Smooth muscle cell (in vitro differentiated cells): Measurements from ENCODE around the gene GOLGB1. TPM values are rescaled to one million over a fixed set of nuclear protein-coding genes. Genes with fewer than 3 reads are reported as not detected.

Experiments
- DNase-seq: peaks from one replicate; lab custom pipeline; 2025; ENCODE audit not compliant: unreplicated experiment; lab: John Stamatoyannopoulos, UW
- H2AFZ ChIP-seq: fragments of 200-600 bp; sonication (generic); 2 replicates; pipeline ENCODE4 v1.6.0; 2016; ENCODE audit warnings: antibody characterized with exemption, low read depth, mild to moderate bottlenecking
- H3F3A ChIP-seq: fragments of 200-600 bp; sonication (generic); 2 replicates; pipeline ENCODE4 v1.6.0; 2017; ENCODE audit warnings: antibody characterized with exemption, low read depth
- H3K27ac ChIP-seq: fragments of 200-600 bp; sonication (generic); 2 replicates; pipeline ENCODE4 v1.5.1; 2016; ENCODE audit warnings: low read depth, mild to moderate bottlenecking
- H3K27me3 ChIP-seq: fragments of 200-600 bp; sonication (generic); 2 replicates; pipeline ENCODE4 v1.6.1; 2016; ENCODE audit warnings: low read depth, mild to moderate bottlenecking
- H3K36me3 ChIP-seq: fragments of 200-600 bp; sonication (generic); 2 replicates; pipeline ENCODE4 v1.5.1; 2016; ENCODE audit warnings: low read depth
- H3K4me1 ChIP-seq: fragments of 200-600 bp; sonication (generic); 2 replicates; pipeline ENCODE4 v1.5.1; 2016; ENCODE audit warnings: low read depth
- H3K4me2 ChIP-seq: fragments of 200-600 bp; sonication (generic); 2 replicates; pipeline ENCODE4 v1.6.0; 2016; ENCODE audit warnings: mild to moderate bottlenecking
- H3K4me3 ChIP-seq: fragments of 200-600 bp; sonication (generic); 2 replicates; pipeline ENCODE4 v1.5.1; 2016; ENCODE audit warnings: mild to moderate bottlenecking
- H3K79me2 ChIP-seq: fragments of 200-600 bp; sonication (generic); 2 replicates; pipeline ENCODE4 v1.6.0; 2016; ENCODE audit warnings: low read depth, mild to moderate bottlenecking
- H3K9ac ChIP-seq: fragments of 200-600 bp; sonication (generic); 2 replicates; pipeline ENCODE4 v1.6.0; 2016; ENCODE audit warnings: low read depth
- H3K9me3 ChIP-seq: fragments of 200-600 bp; sonication (generic); replicated peaks from 2 replicates; pipeline ENCODE4 v1.5.1; 2016; ENCODE audit warnings: low read depth
- H4K20me1 ChIP-seq: fragments of 200-600 bp; sonication (generic); 2 replicates; pipeline ENCODE4 v1.6.0; 2016; ENCODE audit warnings: low read depth
- WGBS: methylation state at CpG from one replicate; pipeline ENCODE4 v1.1.7; 2016; ENCODE audit warnings: low lambda C conversion rate; 5-methylcytosine and 5-hydroxymethylcytosine counted together
- polyA plus RNA-seq: library from polyadenylated mRNA; unstranded; fragments of >200 nt; fragmentation: Nextera tagmentation; extraction: Ambion mirVana; gene quantifications from 2 replicates; pipeline ENCODE4 v1.2.1, GENCODE V29; 2016
- total RNA-seq: library from RNA; depleted of rRNA; stranded (reverse); fragments of >200 nt; gene quantifications from 2 replicates; pipeline ENCODE4 v1.2.3, GENCODE V29; 2014
- TF ChIP-seq, protein P1 (sequence below): fragments of 200-600 bp; sonication (generic); IDR thresholded peaks from 2 replicates; pipeline ENCODE4 v1.5.1; 2017; ENCODE audit warnings: borderline replicate concordance, mild to moderate bottlenecking, antibody characterized with exemption; ENCODE audit not compliant: insufficient read depth, poor library complexity, severe bottlenecking

Gene GOLGB1
- total and polyA plus RNA-seq, 2 experiments from 2014 or later: 41.9 to 68.5 TPM

DNA sequence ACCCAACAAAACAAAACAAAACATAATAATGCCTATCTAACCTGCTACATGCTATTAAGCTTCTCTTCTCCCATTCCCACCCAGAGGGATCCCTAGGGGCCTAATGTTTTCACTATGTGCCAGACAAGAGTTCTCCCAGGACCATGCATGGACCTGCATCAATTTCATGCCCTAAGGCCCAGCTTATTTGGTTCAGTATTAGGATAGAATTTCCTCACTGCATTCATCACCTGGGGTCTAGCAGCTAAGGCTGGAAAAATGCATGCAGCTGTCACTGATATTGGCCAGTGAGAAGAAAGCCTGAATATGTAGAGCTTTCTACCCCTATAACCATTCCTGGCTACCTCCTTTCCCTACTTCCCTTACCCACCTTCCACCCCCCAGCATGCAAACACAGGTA lies 86.8 kb downstream of the GOLGB1 start:
- no peaks in the 10 kb centered on the region for H4K20me1 ChIP-seq
- TF ChIP-seq, protein P1, sequence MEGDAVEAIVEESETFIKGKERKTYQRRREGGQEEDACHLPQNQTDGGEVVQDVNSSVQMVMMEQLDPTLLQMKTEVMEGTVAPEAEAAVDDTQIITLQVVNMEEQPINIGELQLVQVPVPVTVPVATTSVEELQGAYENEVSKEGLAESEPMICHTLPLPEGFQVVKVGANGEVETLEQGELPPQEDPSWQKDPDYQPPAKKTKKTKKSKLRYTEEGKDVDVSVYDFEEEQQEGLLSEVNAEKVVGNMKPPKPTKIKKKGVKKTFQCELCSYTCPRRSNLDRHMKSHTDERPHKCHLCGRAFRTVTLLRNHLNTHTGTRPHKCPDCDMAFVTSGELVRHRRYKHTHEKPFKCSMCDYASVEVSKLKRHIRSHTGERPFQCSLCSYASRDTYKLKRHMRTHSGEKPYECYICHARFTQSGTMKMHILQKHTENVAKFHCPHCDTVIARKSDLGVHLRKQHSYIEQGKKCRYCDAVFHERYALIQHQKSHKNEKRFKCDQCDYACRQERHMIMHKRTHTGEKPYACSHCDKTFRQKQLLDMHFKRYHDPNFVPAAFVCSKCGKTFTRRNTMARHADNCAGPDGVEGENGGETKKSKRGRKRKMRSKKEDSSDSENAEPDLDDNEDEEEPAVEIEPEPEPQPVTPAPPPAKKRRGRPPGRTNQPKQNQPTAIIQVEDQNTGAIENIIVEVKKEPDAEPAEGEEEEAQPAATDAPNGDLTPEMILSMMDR: no peak
- DNase-seq: no peak
- no peak overlapping the region for H2AFZ ChIP-seq
- H3K79me2 ChIP-seq: no peaks in the 10 kb centered on the region
- no peak overlapping the region for H3K4me3 ChIP-seq
- peaks cover 16% of the 10 kb centered on the region for H3K36me3 ChIP-seq
- H3K27me3 ChIP-seq: no peaks in the 10 kb centered on the region
- no peak overlapping the region for H3K9ac ChIP-seq
- no peaks in the 10 kb centered on the region for H3K9me3 ChIP-seq
- H3K27ac ChIP-seq: no peak overlapping the region
- no peaks in the 10 kb centered on the region for H3K4me1 ChIP-seq
- H3K4me2 ChIP-seq: no peak overlapping the region
- peaks cover 20% of the 10 kb centered on the region for H3F3A ChIP-seq

DNA sequence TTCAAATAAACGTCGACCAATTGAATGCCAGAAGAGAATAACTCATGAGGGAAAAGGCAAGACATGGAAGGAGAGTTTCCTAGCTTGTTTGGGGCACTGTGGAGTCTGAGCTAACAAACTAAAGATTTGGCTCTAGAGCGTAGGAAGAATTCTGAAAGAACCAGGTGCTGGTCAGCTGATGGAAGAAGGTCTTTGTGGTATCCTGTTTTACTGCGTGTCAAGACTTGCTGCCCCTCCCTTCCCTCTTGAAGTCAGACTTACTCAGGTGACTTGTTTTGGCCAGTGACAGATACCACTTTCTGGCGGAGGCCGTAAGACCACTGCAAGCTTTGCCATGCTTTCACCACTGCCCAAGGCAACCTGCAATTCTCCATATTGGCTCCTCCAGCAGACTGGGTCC lies 88.2 kb downstream of the GOLGB1 start:
- Histone ChIP-seq H3K27me3 (no peaks in the 10 kb centered on the region), H3K9ac (no peak overlapping the region), H4K20me1 (no peaks in the 10 kb centered on the region), H3K79me2 (no peaks in the 10 kb centered on the region), H3K4me1 (no peaks in the 10 kb centered on the region), H3K9me3 (no peaks in the 10 kb centered on the region), H3K4me2 (no peak overlapping the region), H3K4me3 (no peak overlapping the region), H3K36me3 (peaks cover 12% of the 10 kb centered on the region), H2AFZ (no peak overlapping the region), H3F3A (peaks cover 20% of the 10 kb centered on the region), H3K27ac (peak overlapping the region; percentile 25)
- DNase-seq: no peak
- TF ChIP-seq, protein P1: no peak
- WGBS: 87% methylated on average over 6 of the region's 6 CpGs

DNA sequence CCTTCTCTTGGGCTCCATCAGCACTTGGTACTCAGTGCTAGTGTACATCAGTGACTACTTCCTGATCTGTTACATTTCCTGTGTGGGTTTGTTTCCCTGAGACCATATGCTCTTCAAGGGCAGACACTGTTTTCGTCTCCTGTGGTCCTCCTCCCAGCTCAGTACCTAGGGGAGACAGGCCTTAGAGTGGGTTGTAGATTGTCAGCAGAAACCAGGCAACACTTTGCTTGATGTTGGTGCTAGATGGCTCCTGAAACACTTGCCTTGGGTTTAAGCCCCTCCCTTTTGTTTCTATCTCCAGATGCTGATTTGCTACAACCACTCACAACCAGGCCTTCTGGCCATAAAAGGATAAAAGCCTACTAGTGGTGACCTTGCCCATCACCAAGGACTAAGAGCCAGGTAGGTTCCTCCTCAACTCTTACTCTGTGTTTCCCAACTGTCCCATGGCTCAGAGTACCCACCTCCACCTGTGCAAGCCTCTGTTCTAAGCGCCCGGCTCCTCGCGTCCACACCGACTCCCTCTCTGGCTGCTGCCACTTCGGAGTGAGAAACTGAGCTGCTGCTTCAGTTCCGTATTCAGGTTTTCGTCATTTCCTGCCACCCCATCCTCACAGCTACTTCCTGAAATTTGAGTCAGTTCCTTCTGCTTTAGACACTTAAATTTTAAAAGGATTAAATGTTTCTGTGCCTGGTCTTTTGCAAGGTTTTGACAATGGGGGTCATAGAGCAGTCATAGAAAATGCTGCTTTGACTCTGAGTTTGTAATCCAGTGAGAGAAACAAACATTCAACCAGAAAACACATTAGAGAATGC lies 89.0 kb downstream of the GOLGB1 start, which contains the start of gene HCLS1:
Gene HCLS1, minus strand, starts transcription at position 548 of the 816 bp plus-strand sequence. CDS start 2,556 bp downstream, outside the sequence.
- Histone ChIP-seq H3K27me3 (no peaks in the 10 kb centered on the region), H2AFZ (no peak within 1 kb of the TSS), H3K4me3 (no peak within 1 kb of the TSS), H4K20me1 (no peaks in the 10 kb centered on the region), H3K9ac (no peak within 1 kb of the TSS), H3K79me2 (no peaks in the 10 kb centered on the region), H3K27ac (peak within 1 kb of the TSS; percentile 25), H3K4me1 (no peaks in the 10 kb centered on the region), H3K36me3 (peaks cover 5% of the 10 kb centered on the region), H3F3A (peaks cover 20% of the 10 kb centered on the region), H3K9me3 (no peaks in the 10 kb centered on the region), H3K4me2 (no peak within 1 kb of the TSS)
- no peak for DNase-seq
- WGBS: 84% methylated on average over 9 of the region's 9 CpGs
- TF ChIP-seq, protein P1: no peak

DNA sequence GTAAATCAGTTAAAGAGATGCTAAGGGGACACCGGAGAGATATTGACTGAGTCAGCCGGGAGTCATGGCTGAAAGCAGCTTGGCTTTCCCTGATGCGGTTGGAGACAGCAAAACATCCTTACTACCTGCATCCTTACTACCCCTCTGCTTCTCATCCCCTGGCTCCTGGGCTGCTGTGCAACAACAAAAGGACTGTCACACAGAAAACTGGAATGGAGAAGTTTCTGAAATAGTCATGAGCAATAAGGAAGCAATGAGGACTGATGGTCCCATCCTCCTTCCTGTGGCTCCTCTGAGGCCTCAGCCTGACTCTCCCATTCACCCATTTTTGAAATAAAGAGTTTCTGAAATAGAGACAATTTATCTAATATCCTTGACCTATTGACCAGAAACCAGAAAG lies 90.0 kb downstream of the GOLGB1 start:
- H3F3A ChIP-seq: peaks cover 20% of the 10 kb centered on the region
- no peak overlapping the region for H2AFZ ChIP-seq
- H3K4me1 ChIP-seq: no peaks in the 10 kb centered on the region
- DNase-seq: no peak
- H3K36me3 ChIP-seq: peaks cover 5% of the 10 kb centered on the region
- no peak overlapping the region for H3K27ac ChIP-seq
- WGBS: 93% methylated on average over 3 of the region's 3 CpGs
- no peak overlapping the region for H3K4me2 ChIP-seq
- H3K4me3 ChIP-seq: no peak overlapping the region
- no peaks in the 10 kb centered on the region for H3K9me3 ChIP-seq
- TF ChIP-seq, protein P1: no peak
- H3K9ac ChIP-seq: no peak overlapping the region
- H4K20me1 ChIP-seq: no peaks in the 10 kb centered on the region
- H3K27me3 ChIP-seq: no peaks in the 10 kb centered on the region
- no peaks in the 10 kb centered on the region for H3K79me2 ChIP-seq
